Aorta (tissue), 5 donors: Measurements from ENCODE around the gene RFLNA. TPM values are rescaled to one million over a fixed set of nuclear protein-coding genes. Genes with fewer than 3 reads are reported as not detected.
A peak's percentile ranks its signal among the peaks of the same experiment; 100 is the strongest.
"Not testable (repeated sequence)": the region's sequence is repeated elsewhere in the genome, so short reads cannot be mapped to it uniquely, and the experiment has no call there.

Experiments used
- ATAC-seq: fragments of 200-7000 bp; cut with Tn5 transposase; one replicate; pipeline ENCODE4 v1.9.1; 2022; ENCODE audit warnings: moderate library complexity; ENCODE audit not compliant: low FRiP score
- DNase-seq, 2 donors: peaks; one replicate each; pipeline ENCODE4 v3.0.0-alpha.2; 2020
- H3K27ac ChIP-seq, 2 donors: one replicate each; pipeline ENCODE4 v1.5.1; 2013; ENCODE audit warnings: low read length in 2 of 2, mild to moderate bottlenecking in 2 of 2, moderate library complexity in 2 of 2, control low read depth in 1 of 2, inconsistent platforms in 1 of 2, low read depth in 1 of 2
- H3K27me3 ChIP-seq, 2 donors: one replicate each; pipeline ENCODE4 v1.6.1; 2013; ENCODE audit warnings: control low read depth in 1 of 2, low read length in 1 of 2, mild to moderate bottlenecking in 1 of 2, moderate library complexity in 1 of 2; ENCODE audit not compliant: insufficient read depth in 2 of 2, control insufficient read depth in 1 of 2
- H3K36me3 ChIP-seq, 2 donors: one replicate each; pipeline ENCODE4 v1.6.1; 2013; ENCODE audit warnings: control low read depth in 1 of 2, low read length in 1 of 2, mild to moderate bottlenecking in 1 of 2; ENCODE audit not compliant: insufficient read depth in 2 of 2, control insufficient read depth in 1 of 2
- H3K4me1 ChIP-seq, 2 donors: one replicate each; pipeline ENCODE4 v1.6.1; 2013; ENCODE audit warnings: low read length in 2 of 2, control low read depth in 1 of 2, mild to moderate bottlenecking in 1 of 2, moderate library complexity in 1 of 2; ENCODE audit not compliant: insufficient read depth in 2 of 2, control insufficient read depth in 1 of 2
- H3K4me3 ChIP-seq, 2 donors: one replicate each; pipeline ENCODE4 v1.5.1; 2013; ENCODE audit warnings: low read length in 2 of 2, control low read depth in 1 of 2, mild to moderate bottlenecking in 1 of 2
- H3K9me3 ChIP-seq: one replicate; pipeline ENCODE4 v1.6.1; 2013; ENCODE audit warnings: mild to moderate bottlenecking, low read length; ENCODE audit not compliant: control insufficient read depth
- WGBS, 2 donors: extraction: QIAGEN DNeasy Blood & Tissue Kit; methylation state at CpG; one replicate each; pipeline ENCODE4 v1.1.7; 2013; 5-methylcytosine and 5-hydroxymethylcytosine counted together
- intact Hi-C, 2 donors: fragments of 100-400 bp; cut with DNase I; formaldehyde crosslinking; loops; one replicate each; pipeline versions ENCODE4 v1.14.2 to v1.15.0; 2022
- polyA plus RNA-seq, 2 donors: library from polyadenylated mRNA; stranded (reverse); fragments of 200-250 nt; gene quantifications; one replicate each; pipeline ENCODE4 v1.2.3, GENCODE V29; 2013
- total RNA-seq, 2 donors: library from RNA; stranded (reverse); fragmentation: NEBNext Ultra II Directional; extraction: Animal tissue kit (Norgen Biotek cat#: 25700); gene quantifications; one replicate each; pipeline ENCODE4 v1.2.1, GENCODE V29; 2021
- donor health status: healthy with polysubstance abuse.
- donor health status: Bipolar disorder and iron deficiency.
- donor health status: DM: no; HTN: no; CAD: no.
- donor health status: DM: no; HTN: no; CAD: no.
- donor health status: DM: yes; HTN: yes; CAD: no.

RFLNA gene
- total and polyA plus RNA-seq, 4 donors, result 1.2 to 6.8 (median 1.8) TPM

DNA sequence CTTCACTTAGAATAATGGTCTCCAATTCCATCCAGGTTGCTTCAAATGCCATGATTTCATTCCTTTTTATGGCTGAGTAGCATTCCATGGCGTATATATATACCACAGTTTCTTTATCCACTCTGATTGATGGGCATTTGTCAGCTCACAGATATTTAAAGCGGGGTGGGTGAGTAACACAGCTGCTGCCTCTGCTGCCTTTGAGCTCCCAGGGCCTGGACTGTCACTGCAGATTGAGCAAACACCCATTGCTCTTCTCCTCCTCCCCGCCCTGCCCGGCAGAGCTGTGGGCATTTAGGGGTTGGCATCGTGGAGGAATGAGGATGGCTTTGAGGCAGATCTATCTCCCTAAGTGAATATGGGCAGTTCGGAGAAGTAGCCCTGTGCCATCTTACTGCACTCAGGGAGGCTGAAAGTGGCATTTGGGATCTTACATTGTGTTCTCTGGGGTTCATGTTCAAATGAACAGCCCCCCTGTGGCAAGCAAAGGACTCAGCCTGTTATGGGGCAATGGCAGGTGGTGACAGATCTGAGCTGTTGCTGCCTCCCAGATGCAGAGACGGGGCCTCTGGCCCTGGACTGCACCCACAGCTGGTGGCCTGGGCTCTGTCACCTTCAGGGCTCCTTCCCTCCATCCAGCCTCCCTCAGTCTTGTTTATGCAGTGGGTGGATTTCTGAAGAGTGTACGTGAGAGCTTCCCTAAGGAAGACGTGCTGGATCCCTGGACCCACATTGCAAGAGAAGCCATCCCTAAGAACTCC lies 4.9 kb downstream of the RFLNA start:
- intact Hi-C loops, result no loop called here
- WGBS, 2 donors, result 85 to 86% methylated on average over 9 of the region's 9 CpGs
- DNase-seq (peak in 1 of 2 donors; percentile 28), ATAC-seq (no peak)
- no peak overlapping the region for H3K27ac ChIP-seq
- H3K4me1 ChIP-seq, result no peaks in the 10 kb centered on the region
- H3K36me3 ChIP-seq, result no peaks in the 10 kb centered on the region
- H3K9me3 ChIP-seq, result no peaks in the 10 kb centered on the region
- no peaks in the 10 kb centered on the region for H3K27me3 ChIP-seq
- H3K4me3 ChIP-seq, result no peak overlapping the region

- intact Hi-C loops, H3K4me1 ChIP-seq, H3K27ac ChIP-seq, H3K4me3 ChIP-seq, H3K36me3 ChIP-seq, H3K9me3 ChIP-seq, H3K27me3 ChIP-seq, ATAC-seq, DNase-seq: not testable (repeated sequence)
- WGBS, 2 donors, result 88 to 92% methylated on average over 3 of the region's 3 CpGs
These were observed 5.8 kb downstream of the RFLNA start for GRCh38 chr12:124300657-124301056.

DNA sequence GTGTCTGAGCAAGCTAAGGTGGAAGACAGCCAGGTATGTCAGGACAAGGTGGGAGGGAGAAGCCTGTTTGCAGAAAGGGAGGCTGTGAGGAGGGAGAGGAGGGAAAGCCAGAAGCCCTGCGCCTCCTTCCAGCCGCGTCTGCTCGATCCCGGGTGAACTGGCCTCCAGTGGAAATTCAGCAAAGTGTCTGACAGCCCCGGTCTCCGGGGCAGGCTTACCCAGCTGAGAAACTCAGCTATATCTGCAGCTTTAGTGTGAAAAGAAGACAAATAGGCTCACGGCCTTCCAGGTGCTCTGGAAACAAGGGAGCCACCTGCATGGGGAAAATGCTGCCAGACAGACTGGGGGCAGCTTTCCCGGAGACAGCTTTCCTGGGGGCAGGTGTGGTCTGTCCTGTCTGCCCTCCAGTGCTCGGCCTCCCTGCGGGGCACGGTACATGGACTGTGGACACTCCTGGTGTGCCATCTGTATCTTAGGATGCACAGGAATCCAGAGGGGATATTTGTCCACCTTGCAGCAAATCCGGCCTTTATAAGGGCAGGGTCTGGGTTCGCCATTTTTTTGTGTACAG lies 6.3 kb downstream of the RFLNA start:
- Histone ChIP-seq H3K9me3 (no peaks in the 10 kb centered on the region), H3K4me1 (no peaks in the 10 kb centered on the region), H3K36me3 (no peaks in the 10 kb centered on the region), H3K27ac (no peak overlapping the region), H3K4me3 (no peak overlapping the region), H3K27me3 (no peaks in the 10 kb centered on the region)
- intact Hi-C loops, result no loop called here
- no peak for ATAC-seq
- 88 to 89% methylated on average over 14 of the region's 14 CpGs for WGBS, 2 donors
- peak; percentile 27 to 69 for DNase-seq

- DNase-seq (peak; percentile 29 to 52), ATAC-seq (no peak)
- Histone ChIP-seq H3K27me3 (no peaks in the 10 kb centered on the region), H3K36me3 (no peaks in the 10 kb centered on the region), H3K27ac (no peak overlapping the region), H3K4me3 (no peak overlapping the region), H3K4me1 (no peaks in the 10 kb centered on the region), H3K9me3 (no peaks in the 10 kb centered on the region)
- intact Hi-C loops, result no loop called here
- 94% methylated on average over 18 of the region's 18 CpGs for WGBS, 2 donors
These were observed 7.4 kb downstream of the RFLNA start for GRCh38 chr12:124302241-124302806.

- intact Hi-C loops, result no loop called here
- no peak overlapping the region for H3K4me3 ChIP-seq
- 76 to 82% methylated on average over 27 of the region's 27 CpGs for WGBS, 2 donors
- no peaks in the 10 kb centered on the region for H3K9me3 ChIP-seq
- DNase-seq, result peak; percentile 48 to 66
- ATAC-seq, result no peak
- no peaks in the 10 kb centered on the region for H3K4me1 ChIP-seq
- no peaks in the 10 kb centered on the region for H3K36me3 ChIP-seq
- H3K27me3 ChIP-seq, result no peaks in the 10 kb centered on the region
- H3K27ac ChIP-seq, result no peak overlapping the region
These were observed 8.1 kb downstream of the RFLNA start for GRCh38 chr12:124302807-124303578.

DNA sequence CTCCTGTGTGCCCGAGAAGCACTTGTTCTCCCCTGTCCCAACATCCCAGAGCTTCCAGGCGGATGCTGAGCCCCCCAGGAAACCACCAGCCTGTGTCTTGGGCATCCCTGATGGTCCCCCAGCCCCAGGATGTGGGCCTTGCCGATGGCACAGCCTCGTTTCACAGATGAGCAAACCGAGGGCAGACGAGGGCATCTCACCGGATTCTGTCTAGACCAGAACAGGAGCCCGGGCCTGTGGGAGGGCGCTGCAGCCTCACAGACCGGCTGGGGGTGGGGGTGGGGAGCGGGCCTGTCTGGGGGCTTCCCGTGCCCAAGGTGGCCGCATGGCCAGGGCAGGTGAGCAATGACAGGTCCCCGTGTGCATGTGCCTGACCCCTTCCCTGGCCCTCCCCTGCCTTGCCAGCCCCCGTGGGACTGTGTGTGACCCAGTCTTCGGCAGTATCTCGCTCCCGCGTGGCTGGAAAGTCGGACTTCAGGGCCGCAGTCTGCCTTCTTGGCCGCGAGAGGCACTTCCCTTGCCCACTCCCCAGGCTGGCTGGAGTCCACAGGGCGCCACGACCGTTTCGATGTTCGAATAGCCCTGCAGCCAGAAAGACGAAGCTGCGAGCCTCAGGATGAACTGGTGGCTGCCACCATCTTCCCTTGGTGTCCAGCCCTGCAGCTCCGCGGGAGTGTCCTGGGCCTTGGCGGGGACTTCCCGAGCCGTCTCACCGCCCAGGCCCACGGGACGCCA lies 8.9 kb downstream of the RFLNA start:
- 93 to 95% methylated on average over 37 to 38 of the region's 38 CpGs for WGBS, 2 donors
- no peaks in the 10 kb centered on the region for H3K4me1 ChIP-seq
- intact Hi-C loops, result no loop called here
- H3K4me3 ChIP-seq, result no peak overlapping the region
- no peak for ATAC-seq
- peak; percentile 34 to 63 for DNase-seq
- no peaks in the 10 kb centered on the region for H3K36me3 ChIP-seq
- no peaks in the 10 kb centered on the region for H3K27me3 ChIP-seq
- no peak overlapping the region for H3K27ac ChIP-seq
- H3K9me3 ChIP-seq, result no peaks in the 10 kb centered on the region

DNA sequence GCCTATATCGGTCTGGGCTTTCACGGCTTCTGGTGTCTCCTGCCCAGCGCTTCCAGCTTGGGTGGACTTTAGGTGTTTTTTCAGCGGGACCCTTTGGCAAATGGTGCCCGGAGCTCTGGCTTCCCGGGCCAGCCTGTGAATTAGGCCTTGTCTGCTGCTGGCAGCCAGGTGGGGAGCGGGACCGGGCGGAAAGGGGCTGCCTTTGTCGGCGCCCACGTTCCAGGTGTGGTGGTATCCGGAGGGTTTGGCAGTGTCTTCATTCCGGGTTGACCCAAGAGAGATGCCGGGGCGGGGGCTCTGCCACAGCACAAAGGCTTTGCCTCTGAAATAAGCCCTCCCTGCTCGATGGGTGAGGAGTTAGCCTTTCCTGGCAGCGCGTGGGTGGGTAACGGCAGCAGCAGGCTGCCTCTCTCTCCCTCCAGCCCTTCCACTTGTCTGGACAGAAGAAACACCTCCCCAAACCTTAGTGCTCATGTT lies 9.5 kb downstream of the RFLNA start:
- no peaks in the 10 kb centered on the region for H3K4me1 ChIP-seq
- intact Hi-C loops, result no loop called here
- 95 to 97% methylated on average over 20 of the region's 20 CpGs for WGBS, 2 donors
- H3K4me3 ChIP-seq, result no peak overlapping the region
- peak in 1 of 2 donors; percentile 62 for DNase-seq
- H3K9me3 ChIP-seq, result no peaks in the 10 kb centered on the region
- H3K27me3 ChIP-seq, result no peaks in the 10 kb centered on the region
- H3K36me3 ChIP-seq, result no peaks in the 10 kb centered on the region
- no peak overlapping the region for H3K27ac ChIP-seq
- no peak for ATAC-seq

DNA sequence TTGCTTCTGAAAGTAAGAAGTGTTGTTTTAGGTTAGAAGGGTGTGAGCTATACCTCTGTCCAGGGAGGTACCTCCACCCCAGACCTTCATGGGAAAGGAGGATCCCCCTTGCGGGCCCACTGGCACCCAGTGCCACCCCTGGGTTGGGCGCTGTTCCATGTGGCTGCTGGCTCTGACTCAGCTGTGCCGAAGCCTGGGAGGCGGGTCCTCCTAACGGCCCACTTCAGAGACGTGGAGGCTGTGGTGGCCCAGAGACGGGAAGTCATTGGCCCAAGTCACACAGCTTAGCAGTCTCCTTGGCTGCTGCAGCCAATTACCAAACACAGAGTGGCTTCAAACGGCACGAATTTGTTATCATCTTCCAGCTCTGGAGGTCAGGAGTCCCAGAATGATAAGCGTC lies 10.2 kb downstream of the RFLNA start:
- Histone ChIP-seq H3K27me3 (no peaks in the 10 kb centered on the region), H3K4me3 (no peak overlapping the region), H3K9me3 (no peaks in the 10 kb centered on the region), H3K36me3 (no peaks in the 10 kb centered on the region), H3K4me1 (no peaks in the 10 kb centered on the region), H3K27ac (no peak overlapping the region)
- ATAC-seq (no peak), DNase-seq (peak in 1 of 2 donors; percentile 53)
- intact Hi-C loops, result no loop called here
- 76 to 82% methylated on average over 10 of the region's 10 CpGs for WGBS, 2 donors
